ENCODE data around the gene TMBIM6. TPM values are rescaled to one million over a fixed set of nuclear protein-coding genes. Genes with fewer than 3 reads are reported as not detected.
A peak's percentile ranks its signal among the peaks of the same experiment; 100 is the strongest.

TMBIM6 gene
- total and polyA plus RNA-seq, 9 of the 15 experiments (the other 6 are each of a cell fraction or from before 2014, with no cell fraction given): 147 to 1,288 (median 352) TPM

GRCh38 chr12:49698619-49699545 lies 42.5 kb upstream of the TMBIM6 start (continued):
- TF ChIP-seq ZNF318 (IDR thresholded peaks at IDR 0.05; ENCODE audit: borderline replicate concordance in 1 of 2, low read depth in 1 of 2) (no peak), TFAP4 (CRISPR knock-in tag; IDR thresholded peaks at IDR 0.05; ENCODE audit: borderline replicate concordance) (peak; percentile 52), TGIF2 (CRISPR knock-in tag; IDR thresholded peaks at IDR 0.05) (no peak), ILK (tag; IDR thresholded peaks at IDR 0.05; ENCODE audit: borderline replicate concordance, low read depth) (no peak), SAFB (IDR thresholded peaks at IDR 0.05; ENCODE audit: borderline replicate concordance, low read depth, low read length) (no peak), ZNF518B (CRISPR knock-in tag; IDR thresholded peaks at IDR 0.05) (no peak), NR4A1 (CRISPR knock-in tag; IDR thresholded peaks at IDR 0.05) (no peak), NR4A1 (tag; IDR thresholded peaks at IDR 0.05) (no peak), MCM2 (IDR thresholded peaks at IDR 0.05; ENCODE audit: low read depth) (no peak), SNRNP70 (optimal IDR thresholded peaks at IDR 0.05; ENCODE audit: low read depth, low read length) (no peak), SREBF2 (CRISPR knock-in tag; IDR thresholded peaks at IDR 0.05) (no peak)

All from K562 (cell line).